Neural crest cell (in vitro differentiated cells): ENCODE results near the gene SH3RF3. TPM values are rescaled to one million over a fixed set of nuclear protein-coding genes. Genes with fewer than 3 reads are reported as not detected.

Experiments used
- DNase-seq: peaks from one replicate; pipeline ENCODE4 v3.0.0; 2021; ENCODE audit warnings: low read depth, mixed read lengths, low spot score
- H3K27ac Mint-ChIP-seq: one replicate; pipeline ENCODE4 v1.8.0; 2021; ENCODE audit warnings: mild to moderate bottlenecking, mixed read lengths; ENCODE audit not compliant: unreplicated experiment
- H3K27me3 Mint-ChIP-seq: 2 replicates; pipeline ENCODE4 v1.8.0; 2021; ENCODE audit warnings: low read depth, mild to moderate bottlenecking, mixed read lengths
- H3K36me3 Mint-ChIP-seq: 2 replicates; pipeline ENCODE4 v1.8.0; 2021; ENCODE audit warnings: low read depth, mild to moderate bottlenecking, mixed read lengths
- H3K4me1 Mint-ChIP-seq: 2 replicates; pipeline ENCODE4 v1.8.0; 2021; ENCODE audit warnings: mixed read lengths
- H3K4me3 Mint-ChIP-seq: one replicate; pipeline ENCODE4 v1.8.0; 2021; ENCODE audit warnings: mild to moderate bottlenecking, mixed read lengths
- H3K9me3 Mint-ChIP-seq: 2 replicates; pipeline ENCODE4 v1.8.0; 2021; ENCODE audit warnings: mixed read lengths
- CTCF ChIP-seq: fragments of 200-600 bp; sonication (generic); conservative IDR thresholded peaks from 2 replicates; pipeline ENCODE4 v1.5.0; 2021; ENCODE audit warnings: antibody characterized with exemption, mild to moderate bottlenecking
- total RNA-seq: library from RNA; stranded (reverse); gene quantifications from 2 replicates; pipeline ENCODE4 v1.2.1, GENCODE V29; 2021

The SH3RF3 gene
- total RNA-seq, 1 donor from 2014 or later, result 0.70 TPM

GRCh38 chr2:109351164-109351756 is 222.3 kb downstream of the SH3RF3 start:
- H3K27me3 Mint-ChIP-seq, result no peaks in the 10 kb centered on the region
- no peak overlapping the region for H3K4me3 Mint-ChIP-seq

GRCh38 chr2:109352056-109352897 is 223.3 kb downstream of the SH3RF3 start:
- TF ChIP-seq CTCF, result no peak
- Mint-ChIP-seq H3K27ac (no peak overlapping the region), H3K9me3 (peaks cover 6% of the 10 kb centered on the region), H3K36me3 (no peaks in the 10 kb centered on the region), H3K27me3 (no peaks in the 10 kb centered on the region), H3K4me1 (peaks cover 23% of the 10 kb centered on the region), H3K4me3 (no peak overlapping the region)
- DNase-seq, result no peak

More at GRCh38 chr2:109351164-109351756, 222.3 kb downstream of the SH3RF3 start:
- no peaks in the 10 kb centered on the region for H3K36me3 Mint-ChIP-seq
- peaks cover 6% of the 10 kb centered on the region for H3K9me3 Mint-ChIP-seq
- H3K4me1 Mint-ChIP-seq, result peaks cover 25% of the 10 kb centered on the region
- H3K27ac Mint-ChIP-seq, result no peak overlapping the region
- DNase-seq, result no peak
- TF ChIP-seq CTCF, result no peak

- DNase-seq, result no peak
- Mint-ChIP-seq H3K27me3 (no peaks in the 10 kb centered on the region), H3K9me3 (peaks cover 9% of the 10 kb centered on the region), H3K27ac (no peak overlapping the region), H3K4me1 (peaks cover 23% of the 10 kb centered on the region), H3K4me3 (no peak overlapping the region), H3K36me3 (no peaks in the 10 kb centered on the region)
- TF ChIP-seq CTCF, result no peak
These were observed 224.1 kb downstream of the SH3RF3 start for GRCh38 chr2:109352898-109353689.

GRCh38 chr2:109353806-109354745 is 225.1 kb downstream of the SH3RF3 start:
- Mint-ChIP-seq H3K27me3 (no peaks in the 10 kb centered on the region), H3K27ac (no peak overlapping the region), H3K4me1 (peaks cover 17% of the 10 kb centered on the region), H3K4me3 (no peak overlapping the region), H3K36me3 (peaks cover 4% of the 10 kb centered on the region), H3K9me3 (peaks cover 15% of the 10 kb centered on the region)
- TF ChIP-seq CTCF, result no peak
- DNase-seq, result no peak
